ENCODE data around the gene LIF.

DNA sequence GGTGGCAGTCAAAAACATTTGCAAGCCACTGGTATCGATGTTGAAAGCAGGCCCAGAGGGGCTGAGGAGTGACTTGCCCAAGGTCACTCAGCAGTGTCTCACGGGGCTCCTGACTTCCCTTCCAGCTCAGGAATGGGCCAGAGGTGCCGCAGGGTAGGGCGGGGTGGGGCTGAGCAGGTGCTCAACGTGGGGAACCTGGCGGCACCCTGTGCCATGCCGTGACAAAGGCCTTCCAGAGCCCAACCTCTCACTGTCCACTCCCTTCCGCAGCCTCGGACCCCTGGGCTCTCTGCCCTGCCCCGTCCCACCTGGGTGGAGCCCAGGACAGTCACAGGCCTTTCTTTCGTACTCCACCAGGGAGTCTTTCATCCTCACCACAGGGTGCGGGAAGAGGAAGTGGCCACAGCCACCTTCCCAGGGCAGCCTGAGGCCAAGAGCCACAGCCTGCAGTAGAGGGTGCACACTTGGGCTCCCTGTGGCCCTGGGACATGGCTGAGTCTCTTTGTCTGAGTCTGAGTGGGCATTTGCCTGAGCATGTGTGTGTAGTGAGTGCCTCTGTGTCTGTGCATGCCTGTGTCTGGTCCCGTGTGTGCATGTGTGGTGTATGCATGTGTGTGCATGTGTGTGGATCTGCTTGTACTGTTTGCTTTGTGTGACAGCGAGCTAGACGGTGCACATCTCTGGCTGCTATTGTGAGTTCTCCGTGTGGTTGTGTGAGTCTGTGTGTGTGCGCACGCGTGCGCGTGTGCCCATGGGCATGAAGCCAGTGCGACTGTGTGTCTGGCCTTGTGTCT, 6.0 kb upstream of the LIF start:
- TF ChIP-seq POLR2A (IDR thresholded peaks at IDR 0.05) (no peak), POLR2AphosphoS5 (IDR thresholded peaks at IDR 0.05) (no peak), EP300 (IDR thresholded peaks at IDR 0.05) (no peak)
- TF ChIP-seq, protein P1, sequence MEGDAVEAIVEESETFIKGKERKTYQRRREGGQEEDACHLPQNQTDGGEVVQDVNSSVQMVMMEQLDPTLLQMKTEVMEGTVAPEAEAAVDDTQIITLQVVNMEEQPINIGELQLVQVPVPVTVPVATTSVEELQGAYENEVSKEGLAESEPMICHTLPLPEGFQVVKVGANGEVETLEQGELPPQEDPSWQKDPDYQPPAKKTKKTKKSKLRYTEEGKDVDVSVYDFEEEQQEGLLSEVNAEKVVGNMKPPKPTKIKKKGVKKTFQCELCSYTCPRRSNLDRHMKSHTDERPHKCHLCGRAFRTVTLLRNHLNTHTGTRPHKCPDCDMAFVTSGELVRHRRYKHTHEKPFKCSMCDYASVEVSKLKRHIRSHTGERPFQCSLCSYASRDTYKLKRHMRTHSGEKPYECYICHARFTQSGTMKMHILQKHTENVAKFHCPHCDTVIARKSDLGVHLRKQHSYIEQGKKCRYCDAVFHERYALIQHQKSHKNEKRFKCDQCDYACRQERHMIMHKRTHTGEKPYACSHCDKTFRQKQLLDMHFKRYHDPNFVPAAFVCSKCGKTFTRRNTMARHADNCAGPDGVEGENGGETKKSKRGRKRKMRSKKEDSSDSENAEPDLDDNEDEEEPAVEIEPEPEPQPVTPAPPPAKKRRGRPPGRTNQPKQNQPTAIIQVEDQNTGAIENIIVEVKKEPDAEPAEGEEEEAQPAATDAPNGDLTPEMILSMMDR (IDR thresholded peaks at IDR 0.05), result no peak
